Hepatocyte (in vitro differentiated cells): Measurements from ENCODE around the gene STMP1. TPM values are rescaled to one million over a fixed set of nuclear protein-coding genes. Genes with fewer than 3 reads are reported as not detected.

Experiments
- DNase-seq: peaks from one replicate; pipeline ENCODE4 v3.0.0-alpha.2; 2016; ENCODE audit warnings: low spot score
- H2AFZ ChIP-seq: fragments of 200-600 bp; sonication (generic); 2 replicates; pipeline ENCODE4 v1.6.0; 2016; ENCODE audit warnings: antibody characterized with exemption, mild to moderate bottlenecking
- H3K27ac ChIP-seq: fragments of 200-600 bp; sonication (generic); 2 replicates; pipeline ENCODE4 v1.5.1; 2016; ENCODE audit warnings: mild to moderate bottlenecking
- H3K27me3 ChIP-seq: fragments of 200-600 bp; sonication (generic); 2 replicates; pipeline ENCODE4 v1.6.1; 2016
- H3K36me3 ChIP-seq: fragments of 200-600 bp; sonication (generic); replicated peaks from 2 replicates; pipeline ENCODE4 v1.5.1; 2016; ENCODE audit warnings: low read depth; ENCODE audit not compliant: insufficient read depth
- H3K4me1 ChIP-seq: fragments of 200-600 bp; sonication (generic); 2 replicates; pipeline ENCODE4 v1.5.1; 2016; ENCODE audit warnings: mild to moderate bottlenecking, moderate library complexity; ENCODE audit not compliant: insufficient read depth
- H3K4me2 ChIP-seq: fragments of 200-600 bp; sonication (generic); 2 replicates; pipeline ENCODE4 v1.6.0; 2016
- H3K4me3 ChIP-seq: fragments of 200-600 bp; sonication (generic); 2 replicates; pipeline ENCODE4 v1.5.1; 2016; ENCODE audit warnings: mild to moderate bottlenecking
- H3K79me2 ChIP-seq: fragments of 200-600 bp; sonication (generic); 2 replicates; pipeline ENCODE4 v1.6.0; 2017; ENCODE audit warnings: mild to moderate bottlenecking
- H3K9me2 ChIP-seq: fragments of 200-600 bp; sonication (generic); replicated peaks from 2 replicates; pipeline ENCODE4 v1.6.0; 2017; ENCODE audit warnings: mild to moderate bottlenecking; ENCODE audit not compliant: insufficient read depth
- H3K9me3 ChIP-seq: fragments of 200-600 bp; sonication (generic); 2 replicates; pipeline ENCODE4 v1.5.1; 2016; ENCODE audit warnings: low read depth, mild to moderate bottlenecking
- H4K20me1 ChIP-seq: fragments of 200-600 bp; sonication (generic); 2 replicates; pipeline ENCODE4 v1.6.0; 2016; ENCODE audit warnings: mild to moderate bottlenecking; ENCODE audit not compliant: insufficient read depth, poor library complexity, severe bottlenecking
- CTCF ChIP-seq: fragments of 200-600 bp; sonication (generic); IDR thresholded peaks from 2 replicates; pipeline ENCODE4 v1.5.1; 2016; ENCODE audit warnings: antibody characterized with exemption, mild to moderate bottlenecking; ENCODE audit not compliant: poor library complexity
- EZH2 ChIP-seq: fragments of 200-600 bp; sonication (generic); IDR thresholded peaks from 2 replicates; pipeline ENCODE4 v1.6.1; 2016; ENCODE audit warnings: antibody characterized with exemption, mild to moderate bottlenecking, borderline replicate concordance
- EZH2phosphoT487 ChIP-seq: fragments of 200-600 bp; sonication (generic); IDR thresholded peaks from one replicate; pipeline ENCODE4 v1.6.1; 2018; ENCODE audit warnings: antibody characterized with exemption, mild to moderate bottlenecking, low read depth, moderate library complexity; ENCODE audit not compliant: unreplicated experiment, severe bottlenecking
- WGBS: methylation state at CpG from one replicate; pipeline ENCODE4 v1.1.6; 2016; ENCODE audit warnings: low lambda C conversion rate; ENCODE audit errors: missing lambda C conversion rate; 5-methylcytosine and 5-hydroxymethylcytosine counted together
- polyA plus RNA-seq: library from polyadenylated mRNA; unstranded; fragments of >200 nt; fragmentation: Nextera tagmentation; extraction: Ambion mirVana; gene quantifications from 2 replicates; pipeline ENCODE4 v1.2.1, GENCODE V29; 2016
- total RNA-seq: library from RNA; depleted of rRNA; stranded (reverse); fragments of >200 nt; gene quantifications from 2 replicates; pipeline ENCODE4 v1.2.3, GENCODE V29; 2014

Gene STMP1
- total and polyA plus RNA-seq, 2 experiments from 2014 or later = 28.1 to 73.6 TPM

GRCh38 chr7:135716677-135717238 lies 54.4 kb downstream of the STMP1 start:
- 54% methylated on average over 9 of the region's 9 CpGs for whole genome bisulfite sequencing
- Histone ChIP-seq H3K9me3 (no peaks in the 10 kb centered on the region), H3K36me3 (no peaks in the 10 kb centered on the region), H3K4me3 (no peak overlapping the region), H3K27me3 (no peaks in the 10 kb centered on the region), H3K4me1 (peaks cover 5% of the 10 kb centered on the region), H2AFZ (no peak overlapping the region), H3K27ac (no peak overlapping the region), H3K79me2 (no peaks in the 10 kb centered on the region), H4K20me1 (no peaks in the 10 kb centered on the region), H3K9me2 (no peaks in the 10 kb centered on the region), H3K4me2 (no peak overlapping the region)
- TF ChIP-seq CTCF = no peak
- TF ChIP-seq EZH2 = no peak
- no peak for TF ChIP-seq EZH2phosphoT487
- no peak for DNase-seq

- no peak overlapping the region for H3K4me3 ChIP-seq
- no peaks in the 10 kb centered on the region for H4K20me1 ChIP-seq
- no peak for TF ChIP-seq EZH2
- TF ChIP-seq EZH2phosphoT487 = no peak
- TF ChIP-seq CTCF = no peak
- H3K79me2 ChIP-seq = no peaks in the 10 kb centered on the region
- H3K4me2 ChIP-seq = no peak overlapping the region
- no peaks in the 10 kb centered on the region for H3K9me2 ChIP-seq
- H3K9me3 ChIP-seq = no peaks in the 10 kb centered on the region
- no peaks in the 10 kb centered on the region for H3K36me3 ChIP-seq
- H2AFZ ChIP-seq = no peak overlapping the region
- H3K4me1 ChIP-seq = peaks cover 5% of the 10 kb centered on the region
- WGBS = 95% methylated on average over 3 of the region's 3 CpGs
- H3K27me3 ChIP-seq = no peaks in the 10 kb centered on the region
- H3K27ac ChIP-seq = no peak overlapping the region
- DNase-seq = no peak
Observed at GRCh38 chr7:135717693-135718092, 55.4 kb downstream of the STMP1 start.

- Histone ChIP-seq H3K36me3 (no peaks in the 10 kb centered on the region), H3K9me2 (no peaks in the 10 kb centered on the region), H3K27ac (no peak overlapping the region), H3K4me3 (no peak overlapping the region), H2AFZ (no peak overlapping the region), H3K79me2 (no peaks in the 10 kb centered on the region), H4K20me1 (no peaks in the 10 kb centered on the region), H3K27me3 (no peaks in the 10 kb centered on the region), H3K9me3 (no peaks in the 10 kb centered on the region), H3K4me2 (no peak overlapping the region), H3K4me1 (peaks cover 5% of the 10 kb centered on the region)
- TF ChIP-seq EZH2 (no peak), EZH2phosphoT487 (no peak), CTCF (no peak)
- no peak for DNase-seq
- WGBS = 92% methylated on average over 2 of the region's 2 CpGs
Observed at GRCh38 chr7:135718219-135718618, 55.9 kb downstream of the STMP1 start.
